IMR-90 (cell line): ENCODE measurements around the gene DCUN1D5. TPM values are rescaled to one million over a fixed set of nuclear protein-coding genes. Genes with fewer than 3 reads are reported as not detected.

Source experiments
- ATAC-seq: fragments of 200-7000 bp; cut with Tn5 transposase; 2 replicates; pipeline ENCODE4 v1.9.1; 2020; ENCODE audit warnings: low read depth, mild to moderate bottlenecking, moderate library complexity
- BruUV-seq: library from RNA; stranded (reverse); fragments of 400-500 nt; replicated peaks from 2 replicates; lab custom pipeline; 2021; lab: Mats Ljungman, UMichigan
- CTCF ChIA-PET: fragments of 300-600 bp; formaldehyde crosslinking; extraction: SDS; loops from one replicate; lab custom pipeline; 2021; ENCODE audit warnings: antibody characterized with exemption; lab: Yijun Ruan, JAX
- POLR2A ChIA-PET: fragments of 300-600 bp; sonication (Branson Sonifier 250); formaldehyde crosslinking; loops from one replicate; lab custom pipeline; 2022; ENCODE audit warnings: antibody characterized with exemption; ENCODE audit not compliant: unreplicated experiment; lab: Charles Lee
- DNase-seq: peaks from one replicate; pipeline ENCODE4 v3.0.0; 2013
- H2AFZ ChIP-seq: replicated peaks from 2 replicates; pipeline ENCODE3; 2013; ENCODE audit warnings: low read length, mild to moderate bottlenecking; ENCODE audit not compliant: poor library complexity
- H2AK5ac ChIP-seq: 2 replicates; pipeline ENCODE4 v1.6.1; 2013; ENCODE audit warnings: low read depth, low read length, inconsistent platforms
- H2AK9ac ChIP-seq: replicated peaks from 2 replicates; pipeline ENCODE3; 2013; ENCODE audit warnings: mild to moderate bottlenecking, low read depth, low read length, moderate library complexity; ENCODE audit not compliant: poor library complexity
- H2BK120ac ChIP-seq: 2 replicates; pipeline ENCODE4 v1.6.1; 2013; ENCODE audit warnings: low read depth, low read length, inconsistent platforms
- H2BK15ac ChIP-seq: 3 replicates; pipeline ENCODE4 v1.6.1; 2013; ENCODE audit warnings: low read depth, low read length, inconsistent platforms
- H2BK20ac ChIP-seq: 2 replicates; pipeline ENCODE4 v1.6.1; 2013; ENCODE audit warnings: low read depth, mild to moderate bottlenecking, inconsistent platforms, low read length, moderate library complexity
- H2BK5ac ChIP-seq: 2 replicates; pipeline ENCODE4 v1.6.1; 2013; ENCODE audit warnings: mild to moderate bottlenecking, low read depth, low read length, inconsistent platforms; ENCODE audit not compliant: poor library complexity, severe bottlenecking
- H3K14ac ChIP-seq: replicated peaks from 2 replicates; pipeline ENCODE4 v1.6.1; 2013; ENCODE audit warnings: low read depth, low read length, inconsistent platforms
- H3K18ac ChIP-seq: 2 replicates; pipeline ENCODE4 v1.6.1; 2013; ENCODE audit warnings: low read depth, low read length, control low read depth
- H3K23ac ChIP-seq: 2 replicates; pipeline ENCODE4 v1.6.1; 2013; ENCODE audit warnings: low read depth, low read length, inconsistent platforms
- H3K27ac ChIP-seq: 2 replicates; pipeline ENCODE4 v1.5.1; 2013; ENCODE audit warnings: mild to moderate bottlenecking, control low read depth, low read length; ENCODE audit not compliant: insufficient read depth
- H3K27me3 ChIP-seq: 2 replicates; pipeline ENCODE4 v1.6.1; 2013; ENCODE audit warnings: low read length; ENCODE audit not compliant: control insufficient read depth, insufficient read depth
- H3K36me3 ChIP-seq: 2 replicates; pipeline ENCODE4 v1.6.1; 2013; ENCODE audit warnings: low read length, mixed read lengths; ENCODE audit not compliant: control insufficient read depth, insufficient read depth
- H3K4ac ChIP-seq: 2 replicates; pipeline ENCODE4 v1.6.1; 2013; ENCODE audit warnings: low read depth, low read length, inconsistent platforms
- H3K4me1 ChIP-seq: 2 replicates; pipeline ENCODE4 v1.6.1; 2013; ENCODE audit warnings: low read length, mixed read lengths; ENCODE audit not compliant: control insufficient read depth, insufficient read depth
- H3K4me2 ChIP-seq: 2 replicates; pipeline ENCODE4 v1.6.1; 2013; ENCODE audit warnings: low read depth, mild to moderate bottlenecking, control low read depth, low read length, moderate library complexity
- H3K4me3 ChIP-seq: 2 replicates; pipeline ENCODE4 v1.5.1; 2013; ENCODE audit warnings: low read depth, mild to moderate bottlenecking, control low read depth, low read length, moderate library complexity; ENCODE audit not compliant: insufficient read depth
- H3K56ac ChIP-seq: 2 replicates; pipeline ENCODE4 v1.6.1; 2013; ENCODE audit warnings: low read length, inconsistent platforms; ENCODE audit not compliant: insufficient read depth; ENCODE audit errors: extremely low read depth
- H3K79me1 ChIP-seq, 2 experiments: 2 replicates each; pipeline ENCODE4 v1.6.1; 2013; ENCODE audit warnings: low read length in 2 of 2, inconsistent platforms in 1 of 2, low read depth in 1 of 2
- H3K9ac ChIP-seq: 2 replicates; pipeline ENCODE4 v1.6.1; 2013; ENCODE audit warnings: low read depth, low read length, control low read depth
- H3K9me1 ChIP-seq: 2 replicates; pipeline ENCODE4 v1.6.1; 2013; ENCODE audit warnings: low read length, inconsistent platforms; ENCODE audit not compliant: insufficient read depth
- H3K9me3 ChIP-seq: 2 replicates; pipeline ENCODE4 v1.6.1; 2013; ENCODE audit warnings: low read length; ENCODE audit not compliant: control insufficient read depth, insufficient read depth
- H4K20me1 ChIP-seq: 2 replicates; pipeline ENCODE4 v1.6.1; 2013; ENCODE audit warnings: low read length, inconsistent platforms; ENCODE audit not compliant: insufficient read depth
- H4K5ac ChIP-seq: 2 replicates; pipeline ENCODE4 v1.6.1; 2013; ENCODE audit warnings: mild to moderate bottlenecking, low read depth, low read length, control low read depth
- H4K8ac ChIP-seq, 2 experiments: 2 replicates each; pipeline ENCODE4 v1.6.1; 2013; ENCODE audit warnings: low read depth in 2 of 2, low read length in 2 of 2, control low read depth in 1 of 2, inconsistent platforms in 1 of 2
- H4K91ac ChIP-seq: 2 replicates; pipeline ENCODE4 v1.6.1; 2013; ENCODE audit warnings: low read depth, low read length, inconsistent platforms; ENCODE audit not compliant: insufficient read depth
- BHLHE40 ChIP-seq: fragments of 150-350 bp; IDR thresholded peaks from 2 replicates; pipeline ENCODE4 v1.6.1; 2016; ENCODE audit warnings: mild to moderate bottlenecking, low read depth, low read length
- CHD1 ChIP-seq: IDR thresholded peaks from 2 replicates; pipeline ENCODE4 v1.6.1; 2012; ENCODE audit warnings: low read depth, low read length, improper control_type of control experiment
- FOS ChIP-seq: fragments of 150-350 bp; IDR thresholded peaks from 2 replicates; pipeline ENCODE4 v1.6.1; 2016; ENCODE audit warnings: low read depth, low read length
- MXI1 ChIP-seq: IDR thresholded peaks from 2 replicates; pipeline ENCODE4 v1.6.1; 2012; ENCODE audit warnings: low read depth, mild to moderate bottlenecking, low read length, moderate library complexity, borderline replicate concordance
- POLR2A ChIP-seq: IDR thresholded peaks from 2 replicates; pipeline ENCODE4 v1.6.1; 2012; ENCODE audit warnings: mild to moderate bottlenecking, low read depth, low read length
- RCOR1 ChIP-seq: IDR thresholded peaks from 2 replicates; pipeline ENCODE4 v1.6.1; 2012; ENCODE audit warnings: mild to moderate bottlenecking, low read length, improper control_type of control experiment; ENCODE audit not compliant: insufficient replicate concordance
- WGBS, 2 experiments: methylation state at CpG; one replicate each; pipeline versions ENCODE4 v1.1.5 to v1.1.7; 2013; ENCODE audit warnings: missing lambda C conversion rate in 2 of 2; ENCODE audit not compliant: insufficient read length in 1 of 2; ENCODE audit errors: extremely low coverage in 2 of 2; 5-methylcytosine and 5-hydroxymethylcytosine counted together
- dilution Hi-C: fragments of 300-500 bp; cut with HindIII; formaldehyde crosslinking; loops from one replicate; pipeline ENCODE4 v1.14.3; 2018; ENCODE audit warnings: low sequenced_read_pairs; ENCODE audit not compliant: unreplicated experiment
- in situ Hi-C: fragments of 300-500 bp; cut with MboI; formaldehyde crosslinking; loops from 3 replicates; pipeline ENCODE4 v1.14.3; 2019; ENCODE audit warnings: low sequenced_read_pairs, inconsistent platforms, mixed read lengths
- intact Hi-C: fragments of 100-400 bp; cut with micrococcal nuclease; formaldehyde crosslinking; loops from 2 replicates; pipeline ENCODE4 v1.10.0; 2022
- polyA plus RNA-seq, 3 experiments: library from polyadenylated mRNA; depleted of rRNA; stranded (reverse); fragments of >200 nt; gene quantifications; 2 replicates each; pipeline ENCODE4 v1.2.3, GENCODE V29; 2012; ENCODE audit warnings: low replicate concordance in 1 of 3
- total RNA-seq: library from RNA; depleted of rRNA; stranded (reverse); fragments of >200 nt; gene quantifications from 2 replicates; pipeline ENCODE4 v1.2.3, GENCODE V29; 2012
- TF ChIP-seq, protein P1 (sequence below): fragments of 150-350 bp; IDR thresholded peaks from 2 replicates; pipeline ENCODE4 v1.6.1; 2017; ENCODE audit warnings: mild to moderate bottlenecking, antibody characterized with exemption, low read length, low read depth

The DCUN1D5 gene
- total and polyA plus RNA-seq, 2 of the 4 experiments (the other 2 are of a cell fraction) = 47.8 to 58.3 TPM

- dilution Hi-C loops (no loop called here), intact Hi-C loops (no loop called here), in situ Hi-C loops (no loop called here)
- no peak overlapping the region for H4K91ac ChIP-seq
- no peaks in the 10 kb centered on the region for H3K9me3 ChIP-seq
- no peak overlapping the region for H3K27ac ChIP-seq
- H3K4me3 ChIP-seq = no peak overlapping the region
- peaks cover 10% of the 10 kb centered on the region for H4K20me1 ChIP-seq
- H2AK9ac ChIP-seq = no peak overlapping the region
- H3K56ac ChIP-seq = no peak overlapping the region
- H3K14ac ChIP-seq = no peak overlapping the region
- H2BK5ac ChIP-seq = no peak overlapping the region
- peaks cover 10% of the 10 kb centered on the region for H3K36me3 ChIP-seq
- no peak overlapping the region for H2AK5ac ChIP-seq
- no CpG with 5 or more reads among the region's 1 CpG for WGBS, 2 experiments
- H3K9ac ChIP-seq = no peak overlapping the region
- H2BK20ac ChIP-seq = no peak overlapping the region
- no peak overlapping the region for H2BK15ac ChIP-seq
- DNase-seq = peak; percentile 1
- BruUV-seq = no TSS peak
- no peaks in the 10 kb centered on the region for H3K4me1 ChIP-seq
- no peak overlapping the region for H3K4ac ChIP-seq
- H4K8ac ChIP-seq = no peak overlapping the region
- no peak overlapping the region for H3K18ac ChIP-seq
- H4K5ac ChIP-seq = no peak overlapping the region
- no peak; the same call in 1 of the 2 replicates for ATAC-seq
- no peak overlapping the region for H2BK120ac ChIP-seq
- no peak for TF ChIP-seq CHD1
- no peak for TF ChIP-seq MXI1
- no peak for TF ChIP-seq BHLHE40
- TF ChIP-seq, protein P1, sequence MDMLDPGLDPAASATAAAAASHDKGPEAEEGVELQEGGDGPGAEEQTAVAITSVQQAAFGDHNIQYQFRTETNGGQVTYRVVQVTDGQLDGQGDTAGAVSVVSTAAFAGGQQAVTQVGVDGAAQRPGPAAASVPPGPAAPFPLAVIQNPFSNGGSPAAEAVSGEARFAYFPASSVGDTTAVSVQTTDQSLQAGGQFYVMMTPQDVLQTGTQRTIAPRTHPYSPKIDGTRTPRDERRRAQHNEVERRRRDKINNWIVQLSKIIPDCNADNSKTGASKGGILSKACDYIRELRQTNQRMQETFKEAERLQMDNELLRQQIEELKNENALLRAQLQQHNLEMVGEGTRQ = no peak
- no peak for TF ChIP-seq FOS
- no peak for TF ChIP-seq RCOR1
- TF ChIP-seq POLR2A = no peak
- H3K79me1 ChIP-seq = peaks cover 3 to 30% of the 10 kb centered on the region in 2 experiments; a peak in 3 of 4 replicates
- ChIA-PET CTCF (interaction anchor here (0.6 to 1.2 kb wide), 2 partner anchors 24 to 28 kb away, joined by 3 read pairs; no protein-coding TSS in a partner anchor), POLR2A (no interaction called here)
- H3K23ac ChIP-seq = no peak overlapping the region
- H3K9me1 ChIP-seq = peaks cover 3% of the 10 kb centered on the region; the same call in 1 of the 2 replicates
- H3K27me3 ChIP-seq = no peaks in the 10 kb centered on the region
- no peak overlapping the region for H3K4me2 ChIP-seq
- no peak overlapping the region for H2AFZ ChIP-seq
Observed at GRCh38 chr11:103085758-103086365, 6.1 kb downstream of the DCUN1D5 start.
